Smooth muscle cell (in vitro differentiated cells): ENCODE results near the gene CDK13. TPM values are rescaled to one million over a fixed set of nuclear protein-coding genes. Genes with fewer than 3 reads are reported as not detected.

ENCODE experiments used
- DNase-seq: peaks from one replicate; lab custom pipeline; 2025; ENCODE audit not compliant: unreplicated experiment; lab: John Stamatoyannopoulos, UW
- H2AFZ ChIP-seq: fragments of 200-600 bp; sonication (generic); 2 replicates; pipeline ENCODE4 v1.6.0; 2016; ENCODE audit warnings: antibody characterized with exemption, low read depth, mild to moderate bottlenecking
- H3F3A ChIP-seq: fragments of 200-600 bp; sonication (generic); 2 replicates; pipeline ENCODE4 v1.6.0; 2017; ENCODE audit warnings: antibody characterized with exemption, low read depth
- H3K27ac ChIP-seq: fragments of 200-600 bp; sonication (generic); 2 replicates; pipeline ENCODE4 v1.5.1; 2016; ENCODE audit warnings: low read depth, mild to moderate bottlenecking
- H3K27me3 ChIP-seq: fragments of 200-600 bp; sonication (generic); 2 replicates; pipeline ENCODE4 v1.6.1; 2016; ENCODE audit warnings: low read depth, mild to moderate bottlenecking
- H3K36me3 ChIP-seq: fragments of 200-600 bp; sonication (generic); 2 replicates; pipeline ENCODE4 v1.5.1; 2016; ENCODE audit warnings: low read depth
- H3K4me1 ChIP-seq: fragments of 200-600 bp; sonication (generic); 2 replicates; pipeline ENCODE4 v1.5.1; 2016; ENCODE audit warnings: low read depth
- H3K4me2 ChIP-seq: fragments of 200-600 bp; sonication (generic); 2 replicates; pipeline ENCODE4 v1.6.0; 2016; ENCODE audit warnings: mild to moderate bottlenecking
- H3K4me3 ChIP-seq: fragments of 200-600 bp; sonication (generic); 2 replicates; pipeline ENCODE4 v1.5.1; 2016; ENCODE audit warnings: mild to moderate bottlenecking
- H3K79me2 ChIP-seq: fragments of 200-600 bp; sonication (generic); 2 replicates; pipeline ENCODE4 v1.6.0; 2016; ENCODE audit warnings: low read depth, mild to moderate bottlenecking
- H3K9ac ChIP-seq: fragments of 200-600 bp; sonication (generic); 2 replicates; pipeline ENCODE4 v1.6.0; 2016; ENCODE audit warnings: low read depth
- H3K9me3 ChIP-seq: fragments of 200-600 bp; sonication (generic); replicated peaks from 2 replicates; pipeline ENCODE4 v1.5.1; 2016; ENCODE audit warnings: low read depth
- H4K20me1 ChIP-seq: fragments of 200-600 bp; sonication (generic); 2 replicates; pipeline ENCODE4 v1.6.0; 2016; ENCODE audit warnings: low read depth
- CTCF ChIP-seq: fragments of 200-600 bp; sonication (generic); IDR thresholded peaks from 2 replicates; pipeline ENCODE4 v1.5.1; 2017; ENCODE audit warnings: borderline replicate concordance, mild to moderate bottlenecking, antibody characterized with exemption; ENCODE audit not compliant: insufficient read depth, poor library complexity, severe bottlenecking
- WGBS: methylation state at CpG from one replicate; pipeline ENCODE4 v1.1.7; 2016; ENCODE audit warnings: low lambda C conversion rate; 5-methylcytosine and 5-hydroxymethylcytosine counted together
- polyA plus RNA-seq: library from polyadenylated mRNA; unstranded; fragments of >200 nt; fragmentation: Nextera tagmentation; extraction: Ambion mirVana; gene quantifications from 2 replicates; pipeline ENCODE4 v1.2.1, GENCODE V29; 2016
- total RNA-seq: library from RNA; depleted of rRNA; stranded (reverse); fragments of >200 nt; gene quantifications from 2 replicates; pipeline ENCODE4 v1.2.3, GENCODE V29; 2014

Gene CDK13
- total and polyA plus RNA-seq, 2 experiments from 2014 or later = 15.9 to 70.0 TPM

GRCh38 chr7:39924122-39924521 lies 25.9 kb upstream of the CDK13 start:
- Histone ChIP-seq H3K36me3 (no peaks in the 10 kb centered on the region), H3K27me3 (peaks cover 42% of the 10 kb centered on the region), H3K4me2 (no peak overlapping the region), H3K4me3 (no peak overlapping the region), H2AFZ (no peak overlapping the region), H4K20me1 (no peaks in the 10 kb centered on the region), H3K79me2 (no peaks in the 10 kb centered on the region), H3K4me1 (peaks cover 7% of the 10 kb centered on the region), H3K9ac (no peak overlapping the region), H3F3A (no peaks in the 10 kb centered on the region), H3K27ac (no peak overlapping the region), H3K9me3 (no peaks in the 10 kb centered on the region)
- WGBS = 95% methylated on average over 2 of the region's 2 CpGs
- TF ChIP-seq CTCF = no peak
- DNase-seq = no peak

GRCh38 chr7:39926111-39926510 lies 23.9 kb upstream of the CDK13 start:
- TF ChIP-seq CTCF = no peak
- H3K36me3 ChIP-seq = no peaks in the 10 kb centered on the region
- H3K4me1 ChIP-seq = peaks cover 7% of the 10 kb centered on the region
- H3K79me2 ChIP-seq = no peaks in the 10 kb centered on the region
- H4K20me1 ChIP-seq = no peaks in the 10 kb centered on the region
- no peaks in the 10 kb centered on the region for H3F3A ChIP-seq
- no peak for DNase-seq
- H3K27me3 ChIP-seq = peaks cover 34% of the 10 kb centered on the region
- no peak overlapping the region for H3K27ac ChIP-seq
- H3K4me2 ChIP-seq = no peak overlapping the region
- H3K4me3 ChIP-seq = no peak overlapping the region
- no peaks in the 10 kb centered on the region for H3K9me3 ChIP-seq
- no peak overlapping the region for H2AFZ ChIP-seq
- no peak overlapping the region for H3K9ac ChIP-seq

- Histone ChIP-seq H3K9ac (no peak overlapping the region), H3K9me3 (no peaks in the 10 kb centered on the region), H3K4me1 (no peaks in the 10 kb centered on the region), H4K20me1 (no peaks in the 10 kb centered on the region), H2AFZ (no peak overlapping the region), H3F3A (no peaks in the 10 kb centered on the region), H3K27me3 (peaks cover 32% of the 10 kb centered on the region), H3K27ac (no peak overlapping the region), H3K36me3 (no peaks in the 10 kb centered on the region), H3K4me3 (no peak overlapping the region), H3K79me2 (no peaks in the 10 kb centered on the region), H3K4me2 (no peak overlapping the region)
- DNase-seq = no peak
- WGBS = 95% methylated on average over 7 of the region's 7 CpGs
- TF ChIP-seq CTCF = no peak
These were observed 23.0 kb upstream of the CDK13 start for GRCh38 chr7:39927018-39927417.

- 93% methylated on average over 1 of the region's 1 CpG for WGBS
- no peaks in the 10 kb centered on the region for H4K20me1 ChIP-seq
- no peaks in the 10 kb centered on the region for H3F3A ChIP-seq
- TF ChIP-seq CTCF = no peak
- no peak overlapping the region for H3K9ac ChIP-seq
- no peak overlapping the region for H3K4me2 ChIP-seq
- no peak overlapping the region for H3K27ac ChIP-seq
- H3K79me2 ChIP-seq = no peaks in the 10 kb centered on the region
- H3K4me3 ChIP-seq = no peak overlapping the region
- H3K9me3 ChIP-seq = no peaks in the 10 kb centered on the region
- H3K4me1 ChIP-seq = no peaks in the 10 kb centered on the region
- H3K27me3 ChIP-seq = no peaks in the 10 kb centered on the region
- no peaks in the 10 kb centered on the region for H3K36me3 ChIP-seq
- no peak for DNase-seq
- no peak overlapping the region for H2AFZ ChIP-seq
These were observed 15.9 kb upstream of the CDK13 start for GRCh38 chr7:39934132-39934531.
